Prostate gland (tissue), 2 donors: ENCODE data around the gene SARDH. TPM values are rescaled to one million over a fixed set of nuclear protein-coding genes. Genes with fewer than 3 reads are reported as not detected.

ENCODE experiments used
- DNase-seq: peaks from one replicate; pipeline ENCODE4 v3.0.0-alpha.2; 2019; ENCODE audit warnings: low spot score
- H3K27ac ChIP-seq, 2 donors: fragments of 200-600 bp; sonication (generic); 2 replicates each; pipeline ENCODE4 v1.5.1; 2017 to 2019
- H3K27me3 ChIP-seq: fragments of 200-600 bp; sonication (generic); replicated peaks from 2 replicates; pipeline ENCODE4 v1.5.1; 2019; ENCODE audit not compliant: insufficient read depth
- H3K36me3 ChIP-seq, 2 donors: fragments of 200-600 bp; sonication (generic); 1 replicate in 1 of 2; 2 replicates in 1 of 2; pipeline versions ENCODE4 v1.5.1 to v1.8.1; 2017 to 2019
- H3K4me1 ChIP-seq: fragments of 200-600 bp; sonication (generic); replicated peaks from 2 replicates; pipeline ENCODE4 v1.5.1; 2019
- H3K4me3 ChIP-seq, 2 donors: fragments of 200-600 bp; sonication (generic); 2 replicates each; pipeline ENCODE4 v1.5.1; 2017 to 2019
- H3K9me3 ChIP-seq: fragments of 200-600 bp; sonication (generic); 2 replicates; pipeline ENCODE4 v1.5.1; 2017
- POLR2A ChIP-seq: fragments of 450-650 bp; IDR thresholded peaks from one replicate; pipeline ENCODE4 v1.6.1; 2016; ENCODE audit warnings: antibody characterized with exemption, mild to moderate bottlenecking
- POLR2AphosphoS5 ChIP-seq: sonication (generic); formaldehyde crosslinking; IDR thresholded peaks from one replicate; pipeline ENCODE4 v1.6.1; 2017; ENCODE audit warnings: antibody characterized with exemption
- WGBS: methylation state at CpG from one replicate; pipeline ENCODE4 v1.1.5; 2018; 5-methylcytosine and 5-hydroxymethylcytosine counted together
- intact Hi-C: fragments of 100-400 bp; cut with DNase I; formaldehyde crosslinking; loops from one replicate; pipeline ENCODE4 v1.14.2; 2022
- total RNA-seq, 2 donors: library from RNA; depleted of rRNA; stranded (reverse); fragments of >200 nt; gene quantifications; one replicate each; pipeline ENCODE4 v1.1.0, GENCODE V29; 2016
- TF ChIP-seq, protein P1 (sequence below), 4 experiments: fragments of 200-600 bp in 2 of 4; fragments of 450-650 bp in 2 of 4; sonication (generic) in 2 of 4; IDR thresholded peaks; 1 replicate in 3 of 4; 2 replicates in 1 of 4; pipeline ENCODE4 v1.5.1; 2016 to 2019; ENCODE audit warnings: antibody characterized with exemption in 4 of 4, mild to moderate bottlenecking in 2 of 4, moderate library complexity in 2 of 4

SARDH gene
- total RNA-seq, 2 donors from 2014 or later, result 6.7 to 7.2 TPM

GRCh38 chr9:133708246-133709014 is 29.7 kb downstream of the SARDH start:
- 91% methylated on average over 30 of the region's 30 CpGs for WGBS
- DNase-seq, result no peak
- H3K9me3 ChIP-seq, result no peaks in the 10 kb centered on the region
- no peak for TF ChIP-seq POLR2A
- no peak overlapping the region for H3K27ac ChIP-seq
- H3K27me3 ChIP-seq, result no peaks in the 10 kb centered on the region
- H3K36me3 ChIP-seq, result no peaks in the 10 kb centered on the region
- H3K4me1 ChIP-seq, result no peaks in the 10 kb centered on the region
- intact Hi-C loops, result no loop called here
- H3K4me3 ChIP-seq, result no peak overlapping the region

DNA sequence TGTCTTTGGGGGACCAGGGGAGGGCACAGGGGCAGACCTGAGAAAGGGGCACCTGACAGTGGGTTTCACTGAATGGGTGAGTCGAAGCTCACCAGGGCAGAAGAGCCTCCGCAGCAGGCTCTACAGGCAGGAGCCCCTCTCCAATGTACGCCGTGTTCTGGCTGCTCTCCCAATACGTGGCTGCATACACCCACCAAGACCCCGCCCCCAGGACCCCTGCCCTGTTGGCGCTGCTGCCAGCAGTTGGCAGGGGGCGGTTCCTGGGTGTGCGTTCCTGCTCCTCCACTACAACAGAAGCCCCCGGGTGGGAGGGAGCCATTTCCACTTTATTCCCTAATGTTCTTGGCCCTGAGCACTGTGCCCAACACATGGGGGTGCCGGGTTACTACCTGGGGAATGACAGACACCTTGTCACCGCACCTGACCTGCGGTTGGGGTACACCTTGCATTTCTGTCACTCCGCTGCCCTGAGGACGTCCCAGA is 30.3 kb downstream of the SARDH start:
- TF ChIP-seq POLR2AphosphoS5, result no peak
- no peak for TF ChIP-seq POLR2A
- TF ChIP-seq, protein P1, sequence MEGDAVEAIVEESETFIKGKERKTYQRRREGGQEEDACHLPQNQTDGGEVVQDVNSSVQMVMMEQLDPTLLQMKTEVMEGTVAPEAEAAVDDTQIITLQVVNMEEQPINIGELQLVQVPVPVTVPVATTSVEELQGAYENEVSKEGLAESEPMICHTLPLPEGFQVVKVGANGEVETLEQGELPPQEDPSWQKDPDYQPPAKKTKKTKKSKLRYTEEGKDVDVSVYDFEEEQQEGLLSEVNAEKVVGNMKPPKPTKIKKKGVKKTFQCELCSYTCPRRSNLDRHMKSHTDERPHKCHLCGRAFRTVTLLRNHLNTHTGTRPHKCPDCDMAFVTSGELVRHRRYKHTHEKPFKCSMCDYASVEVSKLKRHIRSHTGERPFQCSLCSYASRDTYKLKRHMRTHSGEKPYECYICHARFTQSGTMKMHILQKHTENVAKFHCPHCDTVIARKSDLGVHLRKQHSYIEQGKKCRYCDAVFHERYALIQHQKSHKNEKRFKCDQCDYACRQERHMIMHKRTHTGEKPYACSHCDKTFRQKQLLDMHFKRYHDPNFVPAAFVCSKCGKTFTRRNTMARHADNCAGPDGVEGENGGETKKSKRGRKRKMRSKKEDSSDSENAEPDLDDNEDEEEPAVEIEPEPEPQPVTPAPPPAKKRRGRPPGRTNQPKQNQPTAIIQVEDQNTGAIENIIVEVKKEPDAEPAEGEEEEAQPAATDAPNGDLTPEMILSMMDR (IDR thresholded peaks at IDR 0.05), result no peak
- Histone ChIP-seq H3K9me3 (no peaks in the 10 kb centered on the region), H3K27ac (no peak overlapping the region), H3K4me1 (no peaks in the 10 kb centered on the region), H3K27me3 (no peaks in the 10 kb centered on the region), H3K36me3 (no peaks in the 10 kb centered on the region), H3K4me3 (no peak overlapping the region)
- 87% methylated on average over 15 of the region's 15 CpGs for WGBS
- intact Hi-C loops, result no loop called here
- no peak for DNase-seq

- no peak overlapping the region for H3K27ac ChIP-seq
- TF ChIP-seq POLR2AphosphoS5 (no peak), POLR2A (no peak)
- TF ChIP-seq, protein P1 (IDR thresholded peaks at IDR 0.05), result no peak
- no peaks in the 10 kb centered on the region for H3K36me3 ChIP-seq
- 79% methylated on average over 16 of the region's 17 CpGs for WGBS
- intact Hi-C loops, result no loop called here
- H3K4me1 ChIP-seq, result no peaks in the 10 kb centered on the region
- no peaks in the 10 kb centered on the region for H3K27me3 ChIP-seq
- DNase-seq, result no peak
- no peaks in the 10 kb centered on the region for H3K9me3 ChIP-seq
- no peak overlapping the region for H3K4me3 ChIP-seq
Observed at GRCh38 chr9:133707065-133707762, 30.9 kb downstream of the SARDH start.

- no peak for TF ChIP-seq POLR2A
- no peak overlapping the region for H3K27ac ChIP-seq
- WGBS, result 63% methylated on average over 12 of the region's 12 CpGs
Observed at GRCh38 chr9:133706307-133707050, 31.7 kb downstream of the SARDH start.

DNA sequence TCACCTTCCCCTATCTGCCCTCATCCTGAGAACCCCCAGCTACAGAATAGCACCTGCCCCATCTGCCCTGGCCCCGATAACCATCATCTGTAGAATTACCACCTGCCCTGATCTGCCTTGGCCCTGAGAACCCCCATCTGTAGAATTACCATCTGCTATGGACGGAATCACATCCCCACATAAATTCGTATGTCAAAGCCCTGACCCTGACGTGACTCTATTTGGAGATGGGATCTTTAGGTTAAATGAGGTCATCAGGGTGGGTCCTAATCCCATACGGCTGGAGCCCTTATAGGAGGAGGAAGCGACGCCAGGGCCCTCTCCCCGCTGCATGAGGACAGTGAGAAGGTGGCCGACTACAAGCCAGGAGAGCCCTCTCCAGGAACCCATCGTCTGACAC is 32.6 kb downstream of the SARDH start:
- TF ChIP-seq, protein P1 (IDR thresholded peaks at IDR 0.05), result no peak
- TF ChIP-seq POLR2A, result no peak
- no peak for TF ChIP-seq POLR2AphosphoS5
- intact Hi-C loops, result no loop called here
- Histone ChIP-seq H3K27me3 (no peaks in the 10 kb centered on the region), H3K36me3 (no peaks in the 10 kb centered on the region), H3K4me3 (no peak overlapping the region), H3K27ac (no peak overlapping the region), H3K4me1 (no peaks in the 10 kb centered on the region), H3K9me3 (no peaks in the 10 kb centered on the region)
- 96% methylated on average over 10 of the region's 10 CpGs for WGBS
- no peak for DNase-seq

More at GRCh38 chr9:133706307-133707050, 31.7 kb downstream of the SARDH start:
- DNase-seq, result no peak
- Histone ChIP-seq H3K4me3 (no peak overlapping the region), H3K4me1 (no peaks in the 10 kb centered on the region), H3K36me3 (no peaks in the 10 kb centered on the region), H3K9me3 (no peaks in the 10 kb centered on the region), H3K27me3 (no peaks in the 10 kb centered on the region)
- intact Hi-C loops, result no loop called here
